Spleen (tissue), 7 donors: ENCODE data around the gene RNASET2.

Source experiments
- POLR2A ChIP-seq, 3 donors: fragments of 450-650 bp; IDR thresholded peaks; one replicate each; pipeline ENCODE4 v1.5.1; 2017; ENCODE audit warnings: antibody characterized with exemption in 3 of 3, mild to moderate bottlenecking in 1 of 3
- POLR2AphosphoS5 ChIP-seq, 3 donors: sonication (generic); formaldehyde crosslinking; IDR thresholded peaks; one replicate each; pipeline ENCODE4 v1.5.1; 2017; ENCODE audit warnings: antibody characterized with exemption in 3 of 3
- TF ChIP-seq, protein P1 (sequence below), 11 experiments: fragments of 200-600 bp in 7 of 11; fragments of 450-650 bp in 4 of 11; sonication (generic) in 4 of 11; IDR thresholded peaks in 8 of 11; conservative IDR thresholded peaks in 3 of 11; 1 replicate in 7 of 11; 2 replicates in 4 of 11; pipeline versions ENCODE4 v1.4.0 to v1.8.0; 2016 to 2021; ENCODE audit warnings: antibody characterized with exemption in 11 of 11, inconsistent platforms in 4 of 11, mild to moderate bottlenecking in 1 of 11
- donor health status: DM: no; HTN: no; CAD: no; lungs with moderate emphysema.
- donor health status: DM: no; HTN: no; CAD: no.
- donor health status: DM: no; HTN: no; CAD: no.

DNA sequence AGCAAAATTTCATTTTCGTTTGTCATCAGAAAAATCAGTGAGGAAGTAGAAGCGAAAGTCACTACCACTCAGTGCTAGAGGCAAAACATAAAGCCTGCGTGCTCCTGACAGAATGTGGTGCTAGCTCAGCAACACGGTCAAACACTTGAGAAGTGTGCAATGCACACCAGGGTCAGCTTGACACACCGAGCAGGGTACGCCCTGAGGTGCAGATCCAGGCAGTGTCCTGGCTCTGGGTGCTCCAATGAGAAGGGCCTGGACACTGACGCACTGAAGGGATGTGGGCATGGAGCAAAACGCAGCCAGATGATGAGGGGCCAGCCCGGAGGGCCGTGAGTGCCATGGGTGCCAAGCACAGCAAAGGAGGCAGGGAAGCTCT lies 5.9 kb downstream of the RNASET2 start:
- TF ChIP-seq POLR2AphosphoS5 (IDR thresholded peaks at IDR 0.05): peak; percentile 76 to 84 (median 80)
- TF ChIP-seq, protein P1, sequence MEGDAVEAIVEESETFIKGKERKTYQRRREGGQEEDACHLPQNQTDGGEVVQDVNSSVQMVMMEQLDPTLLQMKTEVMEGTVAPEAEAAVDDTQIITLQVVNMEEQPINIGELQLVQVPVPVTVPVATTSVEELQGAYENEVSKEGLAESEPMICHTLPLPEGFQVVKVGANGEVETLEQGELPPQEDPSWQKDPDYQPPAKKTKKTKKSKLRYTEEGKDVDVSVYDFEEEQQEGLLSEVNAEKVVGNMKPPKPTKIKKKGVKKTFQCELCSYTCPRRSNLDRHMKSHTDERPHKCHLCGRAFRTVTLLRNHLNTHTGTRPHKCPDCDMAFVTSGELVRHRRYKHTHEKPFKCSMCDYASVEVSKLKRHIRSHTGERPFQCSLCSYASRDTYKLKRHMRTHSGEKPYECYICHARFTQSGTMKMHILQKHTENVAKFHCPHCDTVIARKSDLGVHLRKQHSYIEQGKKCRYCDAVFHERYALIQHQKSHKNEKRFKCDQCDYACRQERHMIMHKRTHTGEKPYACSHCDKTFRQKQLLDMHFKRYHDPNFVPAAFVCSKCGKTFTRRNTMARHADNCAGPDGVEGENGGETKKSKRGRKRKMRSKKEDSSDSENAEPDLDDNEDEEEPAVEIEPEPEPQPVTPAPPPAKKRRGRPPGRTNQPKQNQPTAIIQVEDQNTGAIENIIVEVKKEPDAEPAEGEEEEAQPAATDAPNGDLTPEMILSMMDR (IDR thresholded peaks at IDR 0.05 in 8 of 11, conservative IDR thresholded peaks at IDR 0.05 in 3 of 11): no peak
- peak in 2 of 3 donors; percentile 26 to 32 for TF ChIP-seq POLR2A (IDR thresholded peaks at IDR 0.05)
